ENCODE results near the gene IGSF9B.

GRCh38 chr11:133982151-133982550, 25.4 kb upstream of the IGSF9B start:
- TF ChIP-seq CTCF (IDR thresholded peaks at IDR 0.05; ENCODE audit: low read depth, low read length): no peak
- TF ChIP-seq EZH2phosphoT487 (IDR thresholded peaks at IDR 0.05; ENCODE audit: low read depth): no peak

Measured in OCI-LY3 (cell line).